Peyer's patch (tissue), 4 donors: ENCODE results near the gene MTCP1. TPM values are rescaled to one million over a fixed set of nuclear protein-coding genes. Genes with fewer than 3 reads are reported as not detected.

Experiments
- DNase-seq, 3 donors: peaks; one replicate each; pipeline ENCODE4 v3.0.0-alpha.2; 2017 to 2019
- H3K27ac ChIP-seq, 4 donors: fragments of 200-600 bp; sonication (generic); one replicate each; pipeline ENCODE4 v1.5.1; 2016 to 2019
- H3K27me3 ChIP-seq, 2 donors: fragments of 200-600 bp; sonication (generic); one replicate each; pipeline ENCODE4 v1.5.1; 2019
- H3K36me3 ChIP-seq, 3 donors: fragments of 200-600 bp; sonication (generic); one replicate each; pipeline ENCODE4 v1.5.1; 2016 to 2019
- H3K4me1 ChIP-seq, 4 donors: fragments of 200-600 bp; sonication (generic); one replicate each; pipeline ENCODE4 v1.5.1; 2016 to 2019
- H3K4me3 ChIP-seq, 4 donors: fragments of 200-600 bp; sonication (generic); 1 replicate in 3 of 4; 2 replicates in 1 of 4; pipeline ENCODE4 v1.5.1; 2016 to 2019; ENCODE audit warnings: mild to moderate bottlenecking in 1 of 4
- H3K9me3 ChIP-seq, 4 donors: fragments of 200-600 bp; sonication (generic); one replicate each; pipeline ENCODE4 v1.5.1; 2016 to 2019; ENCODE audit warnings: mild to moderate bottlenecking in 1 of 4
- POLR2A ChIP-seq, 2 donors: fragments of 450-650 bp; IDR thresholded peaks; one replicate each; pipeline ENCODE4 v1.5.1; 2017; ENCODE audit warnings: antibody characterized with exemption in 2 of 2, mild to moderate bottlenecking in 2 of 2, moderate library complexity in 2 of 2
- total RNA-seq, 4 donors: library from RNA; depleted of rRNA; stranded (reverse); fragments of >200 nt; gene quantifications; one replicate each; pipeline ENCODE4 v1.1.0, GENCODE V29; 2016
- TF ChIP-seq, protein P1 (sequence below), 6 experiments: fragments of 450-650 bp in 4 of 6; fragments of 200-600 bp in 2 of 6; sonication (generic) in 1 of 6; IDR thresholded peaks; one replicate each; pipeline ENCODE4 v1.5.1; 2017 to 2019; ENCODE audit warnings: antibody characterized with exemption in 6 of 6, mild to moderate bottlenecking in 3 of 6, moderate library complexity in 1 of 6

The MTCP1 gene
- total RNA-seq, 4 donors from 2014 or later, result 1.2 to 8.3 (median 4.2) TPM

DNA sequence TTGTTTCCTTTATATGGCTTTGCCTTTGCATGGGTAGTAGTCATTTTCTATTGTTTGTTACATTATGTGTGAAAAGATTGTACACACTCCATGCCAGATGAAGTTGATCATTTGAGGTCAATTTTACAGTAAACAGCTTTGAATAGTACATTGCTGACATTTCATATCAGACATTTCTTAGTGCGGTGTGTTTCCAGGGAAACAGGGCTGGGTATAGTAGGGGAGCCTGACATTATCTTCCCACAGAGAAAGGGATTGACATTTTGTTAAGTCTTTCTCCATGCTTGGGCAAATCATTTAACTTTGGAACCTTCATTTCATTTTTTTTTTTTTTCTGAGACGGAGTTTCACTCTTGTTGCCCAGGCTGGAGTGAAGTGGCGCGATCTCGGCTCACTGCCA is 39.3 kb downstream of the MTCP1 start:
- H3K27me3 ChIP-seq, result no peaks in the 10 kb centered on the region
- H3K27ac ChIP-seq, result no peak overlapping the region
- DNase-seq, result no peak
- no peak overlapping the region for H3K4me3 ChIP-seq
- no peaks in the 10 kb centered on the region for H3K9me3 ChIP-seq
- peaks cover 0 to 10% (median 0%) of the 10 kb centered on the region in 3 donors for H3K36me3 ChIP-seq
- TF ChIP-seq, protein P1, sequence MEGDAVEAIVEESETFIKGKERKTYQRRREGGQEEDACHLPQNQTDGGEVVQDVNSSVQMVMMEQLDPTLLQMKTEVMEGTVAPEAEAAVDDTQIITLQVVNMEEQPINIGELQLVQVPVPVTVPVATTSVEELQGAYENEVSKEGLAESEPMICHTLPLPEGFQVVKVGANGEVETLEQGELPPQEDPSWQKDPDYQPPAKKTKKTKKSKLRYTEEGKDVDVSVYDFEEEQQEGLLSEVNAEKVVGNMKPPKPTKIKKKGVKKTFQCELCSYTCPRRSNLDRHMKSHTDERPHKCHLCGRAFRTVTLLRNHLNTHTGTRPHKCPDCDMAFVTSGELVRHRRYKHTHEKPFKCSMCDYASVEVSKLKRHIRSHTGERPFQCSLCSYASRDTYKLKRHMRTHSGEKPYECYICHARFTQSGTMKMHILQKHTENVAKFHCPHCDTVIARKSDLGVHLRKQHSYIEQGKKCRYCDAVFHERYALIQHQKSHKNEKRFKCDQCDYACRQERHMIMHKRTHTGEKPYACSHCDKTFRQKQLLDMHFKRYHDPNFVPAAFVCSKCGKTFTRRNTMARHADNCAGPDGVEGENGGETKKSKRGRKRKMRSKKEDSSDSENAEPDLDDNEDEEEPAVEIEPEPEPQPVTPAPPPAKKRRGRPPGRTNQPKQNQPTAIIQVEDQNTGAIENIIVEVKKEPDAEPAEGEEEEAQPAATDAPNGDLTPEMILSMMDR (IDR thresholded peaks at IDR 0.05), result no peak
- no peak for TF ChIP-seq POLR2A (IDR thresholded peaks at IDR 0.05)
- H3K4me1 ChIP-seq, result peaks cover 0 to 9% (median 0%) of the 10 kb centered on the region in 4 donors

DNA sequence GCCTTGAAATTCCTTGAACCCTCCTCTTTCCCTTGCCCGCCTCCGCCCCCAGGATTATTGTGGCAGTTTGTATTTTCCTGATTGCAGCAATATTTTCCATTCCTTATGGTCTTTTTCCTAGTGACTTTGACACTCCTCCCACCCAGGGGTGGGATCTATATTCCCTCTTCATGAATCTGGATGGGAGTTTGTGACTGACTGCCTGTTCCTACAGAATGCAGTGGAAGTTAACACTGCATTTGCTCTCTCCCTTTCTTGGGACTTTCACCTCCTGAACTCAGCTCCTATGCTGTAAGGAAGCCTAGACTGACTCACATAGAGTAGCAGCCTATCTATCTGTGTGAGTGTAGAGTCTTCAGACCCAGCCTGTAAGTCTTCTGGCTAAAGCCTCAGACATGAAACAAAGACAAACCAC is 42.1 kb downstream of the MTCP1 start:
- Histone ChIP-seq H3K36me3 (no peaks in the 10 kb centered on the region), H3K27ac (peak overlapping the region in 2 of 4 donors; percentile 34 to 99), H3K27me3 (no peaks in the 10 kb centered on the region), H3K4me3 (no peak overlapping the region), H3K9me3 (no peaks in the 10 kb centered on the region), H3K4me1 (peaks cover 0 to 9% (median 0%) of the 10 kb centered on the region in 4 donors)
- TF ChIP-seq, protein P1 (IDR thresholded peaks at IDR 0.05), result no peak
- no peak for TF ChIP-seq POLR2A (IDR thresholded peaks at IDR 0.05)
- no peak for DNase-seq

DNA sequence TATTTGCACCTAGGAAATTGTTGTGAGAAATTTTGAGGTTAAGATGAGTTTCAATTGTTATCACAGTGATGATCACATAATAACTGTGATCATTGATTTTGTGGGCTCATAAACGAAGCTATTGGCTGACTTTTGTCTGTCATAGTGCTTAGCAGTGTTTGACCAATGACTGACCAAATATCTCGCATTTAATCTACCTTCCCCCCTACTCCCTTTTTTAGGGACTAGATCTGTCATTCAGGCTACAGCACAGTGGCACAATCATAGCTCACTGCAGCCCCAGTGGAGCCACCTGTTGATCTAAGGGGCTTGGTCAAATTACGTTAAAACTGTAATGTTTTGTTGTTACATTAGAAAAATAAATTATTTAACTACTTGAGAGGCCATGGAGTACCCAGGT is 42.8 kb downstream of the MTCP1 start:
- DNase-seq, result no peak
- Histone ChIP-seq H3K27ac (peak overlapping the region; percentile 90 to 99 (median 97)), H3K4me3 (peak overlapping the region in 3 of 4 donors; percentile 55 to 73 (median 69)), H3K4me1 (peaks cover 0 to 9% (median 0%) of the 10 kb centered on the region in 4 donors), H3K27me3 (no peaks in the 10 kb centered on the region), H3K9me3 (no peaks in the 10 kb centered on the region), H3K36me3 (no peaks in the 10 kb centered on the region)
- TF ChIP-seq, protein P1 (IDR thresholded peaks at IDR 0.05), result no peak
- no peak for TF ChIP-seq POLR2A (IDR thresholded peaks at IDR 0.05)

DNA sequence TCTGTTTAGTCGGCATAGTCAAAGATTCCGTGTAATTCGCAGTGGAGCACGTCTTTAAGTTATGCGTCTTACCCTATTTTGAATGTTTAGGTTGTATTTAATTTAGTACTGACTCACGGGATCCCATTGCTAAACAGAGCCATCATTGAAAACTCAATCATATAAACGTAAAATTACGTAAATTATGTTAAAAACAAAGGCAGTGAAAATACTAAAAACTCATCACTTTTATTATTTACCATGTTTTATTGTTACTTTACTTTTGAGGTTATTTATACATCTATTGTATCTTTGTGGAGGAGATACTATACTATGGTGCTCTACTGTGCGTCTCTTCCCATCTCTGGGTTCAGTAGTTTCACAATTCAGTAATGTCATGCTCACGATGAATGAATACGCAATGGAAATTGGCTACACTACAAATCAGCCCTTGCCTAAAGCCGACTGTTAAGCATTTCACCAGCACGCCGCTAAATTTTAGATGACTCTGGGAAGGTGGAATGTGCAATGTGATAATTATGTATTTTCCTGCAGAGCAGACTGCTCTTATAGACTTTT is 43.3 kb downstream of the MTCP1 start:
- Histone ChIP-seq H3K27ac (peak overlapping the region; percentile 90 to 99 (median 97)), H3K4me1 (peaks cover 0 to 9% (median 0%) of the 10 kb centered on the region in 4 donors), H3K4me3 (peak overlapping the region; percentile 55 to 73 (median 64)), H3K27me3 (no peaks in the 10 kb centered on the region), H3K9me3 (no peaks in the 10 kb centered on the region), H3K36me3 (no peaks in the 10 kb centered on the region)
- TF ChIP-seq POLR2A (IDR thresholded peaks at IDR 0.05), result no peak
- TF ChIP-seq, protein P1 (IDR thresholded peaks at IDR 0.05), result no peak
- DNase-seq, result no peak

DNA sequence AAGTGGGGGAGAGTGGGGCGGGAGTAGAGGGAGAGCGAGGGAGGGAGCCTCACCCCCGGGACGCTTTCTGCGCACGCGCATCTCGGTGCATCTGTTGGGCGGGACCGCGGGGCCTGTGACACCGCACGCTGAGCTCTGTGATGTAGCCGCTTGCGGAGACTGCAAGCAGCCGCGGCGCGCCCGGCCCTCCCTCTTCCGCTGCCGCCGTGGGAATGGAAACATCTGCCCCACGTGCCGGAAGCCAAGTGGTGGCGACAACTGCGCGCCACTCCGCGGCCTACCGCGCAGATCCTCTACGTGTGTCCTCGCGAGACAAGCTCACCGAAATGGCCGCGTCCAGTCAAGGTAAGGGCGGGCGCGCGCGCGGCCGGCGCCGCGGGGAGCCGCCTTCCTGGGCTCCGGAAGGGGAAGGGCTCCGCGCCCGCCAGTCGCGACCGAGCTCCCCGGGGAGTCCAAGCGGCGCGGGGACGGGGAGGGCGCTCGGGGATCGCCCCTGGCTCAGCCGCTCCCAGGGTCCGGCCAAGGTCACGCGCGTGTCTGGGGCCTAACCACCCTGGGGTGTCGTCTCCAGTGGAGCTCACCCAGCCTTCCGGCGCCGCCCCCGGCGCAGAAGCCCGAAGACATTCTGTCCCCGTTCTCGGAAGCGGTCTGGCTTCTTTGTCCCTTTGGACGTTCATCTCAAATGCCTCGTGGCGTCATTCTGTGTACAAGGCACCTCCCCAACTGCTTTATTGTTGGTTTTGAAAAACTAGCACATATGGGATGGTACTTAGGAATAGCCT is 44.0 kb downstream of the MTCP1 start, which contains the start of gene FUNDC2:
FUNDC2 (plus strand) TSS at position 118 of the 782 bp plus-strand sequence; CDS start at position 213, 95 bp downstream.
- DNase-seq, result peak; percentile 88 to 97 (median 91)
- H3K27me3 ChIP-seq, result no peaks in the 10 kb centered on the region
- H3K27ac ChIP-seq, result peak within 1 kb of the TSS; percentile 90 to 99 (median 97)
- TF ChIP-seq, protein P1 (IDR thresholded peaks at IDR 0.05), result no peak
- TF ChIP-seq POLR2A (IDR thresholded peaks at IDR 0.05), result peak; percentile 47 to 63
- peak within 1 kb of the TSS; percentile 55 to 73 (median 64) for H3K4me3 ChIP-seq
- H3K36me3 ChIP-seq, result no peaks in the 10 kb centered on the region
- peaks cover 0 to 9% (median 0%) of the 10 kb centered on the region in 4 donors for H3K4me1 ChIP-seq
- H3K9me3 ChIP-seq, result no peaks in the 10 kb centered on the region
